ENCODE results near the gene TSSK3.

Gene TSSK3

DNA sequence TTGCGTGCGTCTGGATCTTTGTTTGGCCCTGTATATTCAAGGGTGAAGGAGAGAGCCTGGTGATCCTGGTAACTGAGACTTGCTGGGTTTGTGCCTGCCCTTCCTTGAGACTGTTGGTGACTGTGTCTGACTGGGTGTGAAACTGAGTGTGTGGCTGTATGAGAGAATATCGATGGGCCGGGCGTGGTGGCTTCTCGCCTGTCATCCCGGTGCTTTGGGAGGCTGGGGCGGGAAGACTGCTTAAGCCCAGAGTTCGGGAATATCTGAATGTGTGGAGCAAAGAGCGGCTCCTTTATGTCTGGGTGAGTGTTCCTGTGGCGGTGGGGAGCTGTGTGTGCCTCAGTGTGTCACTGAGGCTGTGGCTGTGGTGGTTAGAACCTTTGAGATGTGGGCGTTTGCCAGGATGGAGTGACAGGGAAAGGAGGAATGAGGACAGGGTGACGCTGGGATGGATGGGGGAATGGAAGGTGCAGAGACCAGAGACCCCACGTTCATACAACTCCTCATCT lies 23.6 kb upstream of the TSSK3 start:
- TF ChIP-seq, protein P1, sequence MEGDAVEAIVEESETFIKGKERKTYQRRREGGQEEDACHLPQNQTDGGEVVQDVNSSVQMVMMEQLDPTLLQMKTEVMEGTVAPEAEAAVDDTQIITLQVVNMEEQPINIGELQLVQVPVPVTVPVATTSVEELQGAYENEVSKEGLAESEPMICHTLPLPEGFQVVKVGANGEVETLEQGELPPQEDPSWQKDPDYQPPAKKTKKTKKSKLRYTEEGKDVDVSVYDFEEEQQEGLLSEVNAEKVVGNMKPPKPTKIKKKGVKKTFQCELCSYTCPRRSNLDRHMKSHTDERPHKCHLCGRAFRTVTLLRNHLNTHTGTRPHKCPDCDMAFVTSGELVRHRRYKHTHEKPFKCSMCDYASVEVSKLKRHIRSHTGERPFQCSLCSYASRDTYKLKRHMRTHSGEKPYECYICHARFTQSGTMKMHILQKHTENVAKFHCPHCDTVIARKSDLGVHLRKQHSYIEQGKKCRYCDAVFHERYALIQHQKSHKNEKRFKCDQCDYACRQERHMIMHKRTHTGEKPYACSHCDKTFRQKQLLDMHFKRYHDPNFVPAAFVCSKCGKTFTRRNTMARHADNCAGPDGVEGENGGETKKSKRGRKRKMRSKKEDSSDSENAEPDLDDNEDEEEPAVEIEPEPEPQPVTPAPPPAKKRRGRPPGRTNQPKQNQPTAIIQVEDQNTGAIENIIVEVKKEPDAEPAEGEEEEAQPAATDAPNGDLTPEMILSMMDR (IDR thresholded peaks at IDR 0.05; ENCODE audit: extremely low read depth, insufficient read depth, missing control alignments), result no peak
- in situ Hi-C loops (cut with MboI; ENCODE audit: low pct_unique_long_range_greater_than_20kb, low sequenced_read_pairs, unreplicated experiment), result no loop called here
- no peak for DNase-seq (ENCODE audit: low spot score)

DNA sequence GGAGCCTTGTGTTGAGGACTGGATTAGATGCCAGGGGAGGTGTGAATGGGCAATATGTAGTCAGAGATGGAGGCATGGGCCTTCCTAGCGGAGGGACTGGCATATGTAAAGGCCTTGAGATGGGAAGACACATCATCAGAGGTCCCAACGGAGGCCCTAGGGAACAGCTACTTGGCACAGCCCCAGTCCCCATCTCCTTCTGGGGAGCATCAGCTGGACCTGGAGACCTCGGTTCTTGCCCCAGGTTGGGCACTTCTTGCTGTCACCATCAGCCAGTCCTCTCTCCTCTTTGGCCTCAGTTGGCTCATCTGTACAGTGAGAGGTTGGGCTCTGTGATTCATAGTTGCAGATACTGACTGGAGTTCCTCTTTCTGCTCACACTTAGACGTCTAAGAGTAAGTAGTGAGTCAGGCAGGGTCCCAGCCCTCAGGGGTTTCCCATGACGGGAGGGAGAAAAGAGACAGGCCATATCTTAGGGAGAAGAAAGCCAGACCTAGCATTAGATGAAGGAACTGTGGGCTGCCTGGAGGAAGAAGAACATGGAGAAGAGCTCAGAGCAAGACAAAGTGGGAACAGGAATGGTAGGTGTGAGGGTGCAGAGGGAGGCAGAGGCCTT lies 22.9 kb upstream of the TSSK3 start:
- peak; percentile 70 for DNase-seq (ENCODE audit: low spot score)

DNA sequence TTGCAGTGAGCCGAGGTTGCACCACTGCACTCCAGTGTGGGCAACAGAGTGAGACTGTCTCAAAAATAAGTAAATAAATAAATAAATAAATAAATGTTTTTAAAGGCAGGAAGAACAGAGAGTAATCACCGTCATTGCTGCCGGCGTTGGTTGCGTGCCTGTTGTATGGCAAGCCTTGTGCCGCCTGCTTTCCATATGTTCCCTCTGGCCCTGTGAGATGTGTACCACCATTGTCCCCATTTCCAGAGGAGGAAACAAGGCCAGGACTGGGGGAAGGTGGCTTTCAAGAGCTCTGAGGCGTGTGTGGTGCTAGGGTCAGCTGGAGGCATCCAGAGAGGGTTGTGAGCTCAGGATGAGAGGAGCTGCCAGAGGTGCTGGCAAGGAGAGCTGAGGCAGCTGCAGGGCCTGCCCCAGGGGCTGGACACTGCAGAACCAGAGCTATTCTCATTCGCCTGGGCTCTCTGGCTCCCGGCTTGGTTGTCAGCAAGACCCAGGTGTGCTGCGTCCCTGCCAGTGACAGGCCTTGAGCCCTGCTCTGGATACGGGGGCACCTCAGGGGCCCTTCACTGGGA lies 21.1 kb upstream of the TSSK3 start:
- in situ Hi-C loops (cut with MboI; ENCODE audit: low pct_unique_long_range_greater_than_20kb, low sequenced_read_pairs, unreplicated experiment), result no loop called here
- DNase-seq (ENCODE audit: low spot score), result no peak
- TF ChIP-seq, protein P1 (IDR thresholded peaks at IDR 0.05; ENCODE audit: extremely low read depth, insufficient read depth, missing control alignments), result no peak

More for the DNA sequence above, 22.9 kb upstream of the TSSK3 start:
- in situ Hi-C loops (cut with MboI; ENCODE audit: low pct_unique_long_range_greater_than_20kb, low sequenced_read_pairs, unreplicated experiment), result no loop called here
- TF ChIP-seq, protein P1 (IDR thresholded peaks at IDR 0.05; ENCODE audit: extremely low read depth, insufficient read depth, missing control alignments), result no peak

- DNase-seq (ENCODE audit: low spot score), result no peak
- TF ChIP-seq, protein P1 (IDR thresholded peaks at IDR 0.05; ENCODE audit: extremely low read depth, insufficient read depth, missing control alignments), result no peak
- in situ Hi-C loops (cut with MboI; ENCODE audit: low pct_unique_long_range_greater_than_20kb, low sequenced_read_pairs, unreplicated experiment), result no loop called here
These were observed 20.4 kb upstream of the TSSK3 start for GRCh38 chr1:32341971-32342370.

DNA sequence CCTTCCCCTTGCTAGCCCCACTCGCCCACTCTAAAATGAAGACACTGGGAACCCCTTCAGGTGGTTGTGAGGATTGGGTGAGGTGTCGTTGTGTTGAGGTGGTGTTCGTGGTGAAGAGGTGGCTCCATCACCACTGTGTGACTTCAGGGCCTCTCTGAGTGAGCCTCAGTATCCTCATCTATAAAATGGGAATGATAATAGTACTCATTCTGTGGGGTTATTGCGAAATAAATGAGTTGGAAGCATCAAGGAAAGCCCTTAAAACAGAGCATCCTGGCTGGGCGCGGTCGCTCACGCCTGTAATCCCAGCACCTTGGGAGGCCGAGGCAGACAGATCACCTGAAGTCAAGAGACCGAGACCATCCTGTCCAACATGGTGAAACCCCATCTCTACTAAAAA lies 19.6 kb upstream of the TSSK3 start:
- TF ChIP-seq, protein P1 (IDR thresholded peaks at IDR 0.05; ENCODE audit: extremely low read depth, insufficient read depth, missing control alignments), result no peak
- in situ Hi-C loops (cut with MboI; ENCODE audit: low pct_unique_long_range_greater_than_20kb, low sequenced_read_pairs, unreplicated experiment), result no loop called here
- no peak for DNase-seq (ENCODE audit: low spot score)

- in situ Hi-C loops (cut with MboI; ENCODE audit: low pct_unique_long_range_greater_than_20kb, low sequenced_read_pairs, unreplicated experiment), result no loop called here
- no peak for DNase-seq (ENCODE audit: low spot score)
- TF ChIP-seq, protein P1 (IDR thresholded peaks at IDR 0.05; ENCODE audit: extremely low read depth, insufficient read depth, missing control alignments), result no peak
These were observed 17.0 kb upstream of the TSSK3 start for GRCh38 chr1:32345289-32345827.

All from GM13977 (cell line).